GM18526 (cell line): ENCODE results near the gene UBA52.

Experiments
- POLR2A ChIP-seq: IDR thresholded peaks from 3 replicates; pipeline ENCODE4 v1.6.1; 2011; ENCODE audit not compliant: insufficient read length; ENCODE audit errors: extremely low read depth

UBA52 gene

DNA sequence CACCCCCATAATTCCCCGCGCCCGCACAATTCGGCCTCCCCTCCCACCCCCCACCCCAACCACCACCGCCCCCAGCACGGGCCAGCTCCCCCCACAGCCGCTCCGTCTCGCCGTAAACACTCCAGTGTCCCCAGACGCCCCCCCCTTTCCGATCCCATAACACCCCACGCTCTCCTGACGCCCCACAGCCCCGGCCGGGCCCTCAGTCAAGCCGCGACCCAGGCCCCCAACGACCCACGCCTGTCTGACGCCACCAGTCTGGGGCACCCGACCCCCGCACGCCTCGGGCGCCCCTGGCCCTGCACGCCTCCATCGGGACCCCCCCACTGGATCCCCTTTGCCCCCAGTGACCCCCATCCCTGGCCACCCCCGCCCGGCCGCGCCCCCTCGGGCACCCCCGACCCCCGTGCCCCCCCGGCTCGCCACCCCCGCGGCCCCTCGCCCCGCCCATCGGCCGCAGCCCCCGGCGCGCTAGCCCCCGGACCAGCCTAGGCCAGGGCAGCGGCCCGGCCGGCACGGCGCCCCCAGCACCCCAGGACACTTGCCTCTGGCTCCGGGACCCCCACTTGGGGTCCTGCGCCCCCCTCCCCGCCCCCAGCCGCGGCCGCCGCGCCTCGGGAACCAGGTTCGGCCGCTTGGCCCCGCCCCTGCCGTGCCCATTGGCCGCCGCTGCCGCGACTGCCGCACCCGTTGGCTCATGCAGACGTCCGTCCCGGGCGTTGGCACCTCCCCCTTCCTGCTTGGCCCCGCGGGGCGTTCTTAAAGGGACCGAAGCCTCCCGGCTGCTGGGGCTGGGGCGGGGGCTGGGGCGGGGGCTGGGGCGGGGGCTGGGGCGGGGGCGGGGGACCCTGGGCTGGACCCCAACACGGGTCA, 28.5 kb upstream of the UBA52 start, which contains the start of gene FKBP8:
FKBP8 (minus strand) TSS at position 633 of the 873 bp plus-strand sequence. CDS start 1,603 bp downstream, outside the sequence.
- no peak for TF ChIP-seq POLR2A

DNA sequence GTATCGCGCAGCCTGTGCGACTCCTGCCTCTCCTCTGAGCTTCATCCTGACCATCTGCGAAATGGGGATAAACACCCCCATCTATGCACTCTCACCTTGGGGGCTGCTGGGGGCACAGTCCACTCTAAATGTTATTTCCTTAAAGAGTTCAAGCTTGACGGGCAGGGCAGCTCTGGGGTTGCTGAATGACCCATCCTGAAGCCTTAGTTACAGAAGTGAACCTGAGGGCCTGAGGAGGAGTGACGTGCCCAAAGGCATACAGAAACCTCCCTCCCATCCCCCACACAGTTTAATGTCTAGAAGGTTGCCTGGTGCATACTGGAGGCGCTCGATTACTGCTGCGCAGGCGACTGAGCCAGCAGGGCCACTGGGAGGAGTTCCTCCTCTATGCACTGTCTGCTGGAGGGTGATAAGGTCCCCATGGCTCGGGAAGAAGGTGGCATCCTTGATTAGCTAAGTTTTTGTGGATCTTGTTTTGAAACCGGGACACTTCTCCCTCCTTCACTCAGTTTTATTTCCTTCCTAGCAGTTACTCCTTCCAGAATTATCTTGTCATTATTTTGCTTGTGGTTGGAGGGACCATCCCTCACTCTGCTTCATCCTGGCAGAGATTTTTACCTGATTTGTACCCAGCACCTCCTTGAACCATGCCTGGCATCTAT, 27.7 kb upstream of the UBA52 start:
- no peak for TF ChIP-seq POLR2A

GRCh38 chr19:18551631-18552030, 20.0 kb upstream of the UBA52 start:
- no peak for TF ChIP-seq POLR2A

DNA sequence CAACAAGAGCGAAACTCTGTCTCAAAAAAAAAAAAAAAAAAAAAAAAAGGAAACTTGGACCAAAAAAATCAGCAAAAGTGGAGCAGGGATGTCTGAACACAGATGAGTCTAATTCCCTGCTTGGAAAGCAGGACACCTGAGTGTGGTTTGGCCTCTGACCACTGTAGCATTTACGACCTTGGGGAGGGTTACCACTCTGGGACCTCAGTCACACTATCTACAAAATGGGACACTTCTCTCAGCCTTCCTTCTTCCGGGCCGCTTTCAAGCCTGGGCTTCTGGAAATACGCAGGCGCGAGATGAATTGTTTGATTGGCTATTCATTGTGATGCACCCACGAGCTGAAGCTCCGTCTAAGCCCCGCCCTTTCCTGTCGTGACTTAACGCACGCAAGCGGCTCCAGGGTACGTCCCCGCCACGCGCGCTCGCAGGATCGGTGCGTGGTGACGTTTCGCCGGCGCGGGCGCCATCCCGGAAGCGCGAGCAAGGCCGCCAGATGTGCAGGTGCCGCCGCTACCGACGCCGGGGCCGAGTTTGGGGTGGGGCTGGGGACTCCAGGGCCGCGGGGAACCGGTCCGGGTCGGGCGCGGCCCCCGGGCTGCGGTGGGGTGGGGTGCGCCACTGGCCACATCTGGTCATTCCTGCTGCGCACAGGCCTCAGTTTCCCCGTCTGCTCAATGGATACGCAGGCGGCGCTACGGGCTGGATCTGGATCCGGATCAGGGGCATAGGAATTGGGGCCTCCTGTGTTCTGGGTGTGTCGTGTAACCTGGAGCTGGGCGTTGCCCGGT, 14.1 kb upstream of the UBA52 start, which contains the start of gene KXD1:
KXD1 (plus strand) TSS at position 460 of the 791 bp plus-strand sequence. CDS start 4,187 bp downstream, outside the sequence.
- TF ChIP-seq POLR2A, result peak; percentile 83

DNA sequence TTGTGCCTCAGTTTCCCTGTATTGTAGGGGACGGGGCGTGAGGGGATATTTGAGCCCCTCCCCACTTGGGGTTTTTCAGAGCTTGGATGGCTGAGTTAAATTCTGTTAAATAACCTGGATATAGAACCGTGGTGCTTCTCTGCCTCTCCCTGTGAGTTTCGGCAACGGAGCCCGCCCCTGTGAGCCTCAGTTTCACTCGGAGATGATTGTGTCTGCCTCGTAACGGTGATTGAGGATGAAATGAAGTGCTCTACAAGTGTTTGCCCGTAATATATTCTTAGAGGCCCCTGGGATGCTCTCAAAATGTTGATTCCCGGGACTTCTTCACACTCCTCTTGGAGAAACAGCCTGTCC, 13.5 kb upstream of the UBA52 start:
- TF ChIP-seq POLR2A, result no peak

- TF ChIP-seq POLR2A, result no peak
These were observed 13.1 kb upstream of the UBA52 start for GRCh38 chr19:18558604-18559003.

- TF ChIP-seq POLR2A, result no peak
These were observed 12.0 kb upstream of the UBA52 start for GRCh38 chr19:18559685-18560084.

GRCh38 chr19:18562086-18562485, 9.6 kb upstream of the UBA52 start:
- no peak for TF ChIP-seq POLR2A

DNA sequence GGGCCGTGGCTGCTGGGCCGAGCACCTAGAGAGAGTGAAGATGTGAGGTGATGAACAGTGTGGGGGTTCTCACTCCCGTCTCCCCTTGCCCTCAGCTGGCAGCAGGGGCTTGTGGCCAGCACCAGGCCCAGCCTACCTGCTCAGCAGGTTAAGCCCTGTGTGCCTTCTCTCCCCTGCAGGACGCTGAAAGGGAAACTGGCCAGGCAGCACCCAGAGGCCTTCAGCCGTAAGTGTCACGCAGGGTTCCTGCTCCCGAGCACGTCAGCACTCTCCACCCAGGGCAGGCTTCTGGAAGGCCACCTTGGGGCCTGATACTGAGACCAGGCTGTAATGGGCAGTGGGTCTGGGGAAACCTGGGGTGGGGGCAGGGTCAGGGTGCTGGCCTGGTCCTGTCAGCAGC, 4.7 kb upstream of the UBA52 start:
- no peak for TF ChIP-seq POLR2A

DNA sequence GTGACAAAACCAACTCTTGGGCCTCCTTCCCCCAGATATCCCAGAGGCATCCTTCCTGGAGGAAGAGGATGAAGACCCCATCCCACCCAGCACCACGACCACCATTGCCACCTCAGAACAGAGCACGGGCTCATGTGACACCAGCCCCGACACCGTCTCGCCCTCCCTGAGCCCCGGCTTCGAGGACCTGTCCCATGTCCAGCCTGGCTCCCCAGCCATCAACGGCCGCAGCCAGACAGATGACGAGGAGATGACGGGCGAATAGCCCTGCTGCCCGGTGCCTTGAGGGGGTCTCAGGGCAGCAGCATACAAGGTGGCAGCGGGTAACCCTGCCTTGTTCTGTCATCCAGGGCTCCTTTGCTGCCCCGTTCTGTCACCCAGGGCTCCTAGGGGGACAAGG, 3.3 kb upstream of the UBA52 start:
- TF ChIP-seq POLR2A, result no peak

DNA sequence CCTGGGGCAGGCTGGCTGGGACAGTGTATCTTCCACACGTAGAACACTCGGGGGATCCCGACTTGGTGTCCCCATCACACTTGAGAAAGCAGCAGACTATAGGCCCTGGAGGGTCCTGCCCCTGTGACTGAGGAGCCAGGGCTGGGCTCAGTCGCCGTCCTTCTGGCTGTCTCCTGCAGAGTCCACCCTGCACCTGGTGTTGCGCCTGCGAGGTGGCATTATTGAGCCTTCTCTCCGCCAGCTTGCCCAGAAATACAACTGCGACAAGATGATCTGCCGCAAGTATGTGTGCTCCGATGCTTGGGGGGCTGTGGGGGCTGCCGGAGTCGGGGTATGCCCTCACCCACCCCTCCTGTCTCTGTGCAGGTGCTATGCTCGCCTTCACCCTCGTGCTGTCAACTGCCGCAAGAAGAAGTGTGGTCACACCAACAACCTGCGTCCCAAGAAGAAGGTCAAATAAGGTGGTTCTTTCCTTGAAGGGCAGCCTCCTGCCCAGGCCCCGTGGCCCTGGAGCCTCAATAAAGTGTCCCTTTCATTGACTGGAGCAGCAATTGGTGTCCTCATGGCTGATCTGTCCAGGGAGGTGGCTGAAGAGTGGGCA, 3.1 kb downstream of the UBA52 start:
- TF ChIP-seq POLR2A, result no peak

- TF ChIP-seq POLR2A, result no peak
These were observed 4.7 kb downstream of the UBA52 start for GRCh38 chr19:18576383-18576782.

DNA sequence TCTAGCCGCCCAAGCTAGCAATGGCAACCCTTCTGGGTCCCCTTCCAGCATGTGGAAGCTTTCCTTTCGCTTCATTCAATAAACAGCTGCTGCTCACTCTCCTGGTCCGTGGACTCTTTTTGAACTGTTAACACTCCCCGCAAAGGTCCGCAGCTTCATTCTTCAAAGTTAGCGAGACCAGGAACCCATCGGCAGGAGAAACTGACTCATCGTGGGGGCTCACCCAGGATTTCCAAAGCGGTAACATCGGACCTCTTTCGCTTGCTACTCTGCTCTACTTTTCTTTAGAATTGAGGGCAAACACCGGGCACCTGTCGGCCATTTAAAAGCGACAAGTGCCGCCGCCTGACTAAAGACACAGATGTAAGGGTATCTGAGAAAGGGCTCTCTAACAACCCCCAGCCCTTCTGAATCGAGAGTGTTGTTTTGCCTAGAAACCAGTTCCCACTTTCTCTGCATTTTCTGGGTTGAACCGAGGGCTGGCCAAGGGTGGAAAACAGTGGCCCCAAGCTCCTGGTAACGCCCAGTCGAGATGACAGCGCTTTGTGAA, 5.8 kb downstream of the UBA52 start:
- no peak for TF ChIP-seq POLR2A

DNA sequence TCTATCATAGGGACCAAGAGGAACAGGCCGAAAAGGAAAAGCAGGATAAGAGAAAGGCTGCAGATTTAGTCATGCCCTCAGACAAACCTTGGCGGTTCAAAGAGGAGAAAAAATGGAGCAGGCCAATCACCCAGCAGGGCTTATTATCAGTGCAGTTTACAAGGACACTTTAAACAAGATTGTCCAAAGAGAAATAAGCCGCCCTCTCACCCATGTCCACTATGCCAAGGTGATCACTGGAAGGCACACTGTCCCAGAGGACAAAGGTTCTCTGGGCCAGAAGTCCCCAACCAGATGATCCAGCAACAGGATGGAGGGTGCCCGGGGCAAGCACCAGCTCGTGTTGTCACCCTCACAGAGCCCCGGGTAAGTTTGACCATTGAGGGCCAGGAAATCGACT, 8.7 kb downstream of the UBA52 start:
- no peak for TF ChIP-seq POLR2A

DNA sequence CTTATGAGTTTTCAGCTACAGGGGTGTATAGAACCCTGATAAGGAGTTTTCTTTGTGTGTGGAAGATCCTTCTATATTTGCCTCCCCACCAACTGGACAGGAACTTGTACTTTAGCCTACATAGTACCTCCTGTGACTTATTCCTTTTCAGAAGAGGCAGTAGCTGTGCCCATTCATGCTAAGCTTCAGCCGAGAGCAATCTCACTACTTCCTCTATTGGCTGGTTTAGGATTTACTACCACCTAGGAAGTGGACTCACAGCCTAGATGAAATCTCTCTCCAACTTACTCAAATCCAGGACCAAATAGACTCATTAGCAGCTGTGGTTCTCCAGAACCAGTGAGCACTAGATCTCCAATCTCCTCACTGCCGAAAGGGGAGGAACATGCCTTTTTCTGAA, 14.6 kb downstream of the UBA52 start:
- TF ChIP-seq POLR2A, result no peak
